ENCODE results near the gene CACNA1I. TPM values are rescaled to one million over a fixed set of nuclear protein-coding genes. Genes with fewer than 3 reads are reported as not detected.

CACNA1I gene
- polyA plus RNA-seq, 1 donor: 0.04 TPM

DNA sequence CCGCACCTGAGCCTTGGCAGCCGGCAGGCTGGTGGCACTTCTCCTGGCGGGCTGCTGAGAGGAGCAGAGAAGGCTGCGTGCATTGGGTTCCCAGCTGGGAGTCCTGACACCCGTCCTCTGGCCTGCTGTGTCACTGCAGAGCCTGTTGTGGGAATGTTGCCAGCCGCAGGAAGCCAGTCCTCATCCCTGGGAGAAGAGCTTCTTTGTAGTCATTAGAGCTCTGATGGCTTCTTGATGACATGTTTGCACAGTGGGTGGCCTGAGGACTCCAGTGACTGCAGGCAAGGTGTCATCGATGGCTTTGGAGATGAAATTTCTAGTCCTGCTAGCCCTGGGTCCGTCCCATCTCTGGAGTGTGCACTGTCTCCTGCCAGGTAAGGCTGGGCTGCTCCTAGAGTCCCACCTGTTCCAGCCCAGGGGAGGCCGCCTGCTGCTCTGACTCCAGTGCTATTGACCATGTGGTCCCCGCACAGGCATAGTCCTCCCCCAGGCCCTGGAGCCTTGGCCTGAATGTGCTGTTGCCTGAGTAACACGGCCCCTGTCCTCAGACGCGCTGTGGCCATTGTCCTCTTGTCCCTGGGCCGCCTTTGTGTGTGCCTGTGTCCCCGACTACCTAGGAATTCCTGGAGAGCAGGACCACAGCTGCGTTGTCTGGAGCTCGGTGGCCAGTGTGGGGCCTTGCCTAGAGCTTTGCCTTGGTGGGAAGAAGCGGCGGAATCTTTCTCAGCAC is 129.2 kb downstream of the CACNA1I start:
- no CpG with 5 or more reads among the region's 19 CpGs for WGBS (ENCODE audit: insufficient coverage, low lambda C conversion rate)

DNA sequence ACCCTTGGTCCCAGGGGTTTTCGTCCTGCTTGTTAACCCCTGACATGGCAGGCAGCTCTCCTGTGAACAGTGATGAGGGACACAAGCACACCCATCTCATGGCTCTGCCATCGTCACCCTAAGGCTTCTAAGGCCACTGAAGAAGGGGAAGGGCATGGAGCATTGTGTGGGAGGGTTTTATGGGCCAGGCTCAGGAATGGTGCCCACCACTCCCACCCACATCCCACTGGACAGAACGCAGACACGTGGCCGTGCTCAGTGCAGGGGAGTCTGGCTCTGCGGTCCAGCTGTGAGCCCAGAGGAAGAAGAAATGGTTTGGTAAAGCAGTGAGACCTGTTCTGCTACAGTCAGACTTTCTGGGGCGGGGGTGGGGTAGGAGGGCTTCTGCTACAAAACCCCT is 130.0 kb downstream of the CACNA1I start:
- Histone ChIP-seq H3K9me3 (ENCODE audit: control insufficient read depth, low read depth, low read length) (no peaks in the 10 kb centered on the region), H3K27me3 (ENCODE audit: control insufficient read depth, insufficient read depth, low read length) (no peaks in the 10 kb centered on the region), H3K36me3 (ENCODE audit: control insufficient read depth, insufficient read depth, low read length) (no peaks in the 10 kb centered on the region), H3K27ac (ENCODE audit: low read length) (no peak overlapping the region), H3K4me1 (ENCODE audit: control insufficient read depth, insufficient read depth, low read length) (no peaks in the 10 kb centered on the region), H3K4me3 (ENCODE audit: low read length) (no peak overlapping the region)
- DNase-seq: no peak
- WGBS (ENCODE audit: insufficient coverage, low lambda C conversion rate): no CpG with 5 or more reads among the region's 7 CpGs

More for the DNA sequence above, 129.2 kb downstream of the CACNA1I start:
- Histone ChIP-seq H3K27ac (ENCODE audit: low read length) (no peak overlapping the region), H3K27me3 (ENCODE audit: control insufficient read depth, insufficient read depth, low read length) (no peaks in the 10 kb centered on the region), H3K4me3 (ENCODE audit: low read length) (no peak overlapping the region), H3K36me3 (ENCODE audit: control insufficient read depth, insufficient read depth, low read length) (no peaks in the 10 kb centered on the region), H3K9me3 (ENCODE audit: control insufficient read depth, low read depth, low read length) (no peaks in the 10 kb centered on the region), H3K4me1 (ENCODE audit: control insufficient read depth, insufficient read depth, low read length) (no peaks in the 10 kb centered on the region)
- DNase-seq: no peak

DNA sequence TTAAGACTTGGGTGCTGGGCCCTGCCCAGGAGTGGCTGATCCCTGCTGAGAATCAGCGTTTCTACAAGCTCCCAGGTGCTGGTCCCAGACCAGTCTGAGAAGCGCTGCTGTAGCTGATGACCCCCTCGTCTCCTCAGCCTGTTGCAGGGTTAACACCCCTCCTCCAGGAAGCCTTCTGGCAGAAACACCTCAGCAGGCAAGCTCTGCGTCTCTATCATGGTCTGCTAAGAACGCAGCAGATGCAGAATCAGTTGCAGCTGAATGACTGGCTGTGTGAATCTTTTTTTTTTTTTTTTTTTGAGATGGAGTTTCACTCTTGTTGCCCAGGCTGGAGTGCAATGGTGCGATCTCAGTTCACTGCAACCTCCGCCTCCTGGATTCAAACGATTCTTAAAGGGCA is 132.5 kb downstream of the CACNA1I start:
- Histone ChIP-seq H3K36me3 (ENCODE audit: control insufficient read depth, insufficient read depth, low read length) (no peaks in the 10 kb centered on the region), H3K4me3 (ENCODE audit: low read length) (no peak overlapping the region), H3K9me3 (ENCODE audit: control insufficient read depth, low read depth, low read length) (no peaks in the 10 kb centered on the region), H3K27ac (ENCODE audit: low read length) (no peak overlapping the region), H3K4me1 (ENCODE audit: control insufficient read depth, insufficient read depth, low read length) (peaks cover 10% of the 10 kb centered on the region), H3K27me3 (ENCODE audit: control insufficient read depth, insufficient read depth, low read length) (no peaks in the 10 kb centered on the region)
- WGBS (ENCODE audit: insufficient coverage, low lambda C conversion rate): no CpG with 5 or more reads among the region's 8 CpGs
- DNase-seq: no peak

DNA sequence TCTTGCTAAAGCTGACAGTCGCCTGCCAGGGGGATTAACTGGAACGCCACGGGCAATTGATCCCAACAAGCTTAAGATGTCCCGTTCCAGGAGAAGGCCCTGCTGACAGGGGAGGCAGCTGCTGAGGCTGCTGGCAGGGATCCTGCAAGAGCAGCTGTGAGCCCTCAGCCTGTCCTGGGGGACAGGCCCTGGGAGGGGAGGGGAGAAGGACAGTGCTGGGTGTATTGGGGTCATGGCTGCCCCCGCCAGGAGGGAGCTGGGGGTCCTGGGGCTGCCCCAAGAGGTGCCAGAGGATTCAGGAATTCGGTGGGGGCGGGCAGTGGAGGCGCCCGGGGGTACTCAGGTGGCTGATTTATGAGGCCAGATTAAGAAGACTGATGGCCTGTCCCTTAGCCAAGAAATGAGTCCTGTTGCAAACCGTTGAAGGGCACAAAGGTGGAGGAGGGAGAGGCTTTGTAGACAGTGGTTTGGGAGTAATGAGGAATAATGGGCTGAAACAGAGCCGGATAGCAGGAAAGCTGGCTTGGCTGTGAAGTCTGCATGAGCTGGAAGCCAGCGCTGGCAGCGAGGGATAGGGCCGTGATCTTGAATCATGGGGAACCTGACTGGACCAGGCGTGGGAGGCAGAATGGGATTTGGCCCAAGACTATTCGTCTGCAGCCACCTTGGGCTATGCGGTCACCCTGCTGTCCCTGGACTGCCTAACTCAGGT is 133.5 kb downstream of the CACNA1I start:
- no peak overlapping the region for H3K27ac ChIP-seq (ENCODE audit: low read length)
- no peaks in the 10 kb centered on the region for H3K36me3 ChIP-seq (ENCODE audit: control insufficient read depth, insufficient read depth, low read length)
- H3K9me3 ChIP-seq (ENCODE audit: control insufficient read depth, low read depth, low read length): no peaks in the 10 kb centered on the region
- peaks cover 18% of the 10 kb centered on the region for H3K4me1 ChIP-seq (ENCODE audit: control insufficient read depth, insufficient read depth, low read length)
- no peaks in the 10 kb centered on the region for H3K27me3 ChIP-seq (ENCODE audit: control insufficient read depth, insufficient read depth, low read length)
- WGBS (ENCODE audit: insufficient coverage, low lambda C conversion rate): no CpG with 5 or more reads among the region's 17 CpGs
- no peak overlapping the region for H3K4me3 ChIP-seq (ENCODE audit: low read length)
- peak; percentile 15 to 24 for DNase-seq

DNA sequence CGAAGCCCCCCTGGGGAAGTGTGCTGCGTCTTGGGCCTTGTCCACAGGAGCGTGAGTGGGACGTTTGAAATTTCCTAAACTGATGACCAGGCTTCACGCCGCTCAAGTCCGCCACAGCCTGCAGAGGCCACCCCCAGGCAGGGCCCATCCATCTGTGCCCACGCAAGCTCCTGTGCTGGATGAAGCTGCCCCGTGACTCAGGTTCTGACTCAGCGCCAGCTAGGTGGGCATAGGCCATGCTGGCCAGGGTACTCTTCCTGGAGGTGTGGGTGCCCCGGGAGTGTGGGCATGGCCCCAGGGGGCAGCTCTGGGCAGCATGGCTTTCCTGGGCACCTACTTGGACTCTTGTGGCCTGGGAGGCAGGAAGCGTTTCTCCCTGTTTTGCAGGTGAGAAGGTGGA is 134.8 kb downstream of the CACNA1I start:
- Histone ChIP-seq H3K9me3 (ENCODE audit: control insufficient read depth, low read depth, low read length) (no peaks in the 10 kb centered on the region), H3K4me1 (ENCODE audit: control insufficient read depth, insufficient read depth, low read length) (peaks cover 22% of the 10 kb centered on the region), H3K27me3 (ENCODE audit: control insufficient read depth, insufficient read depth, low read length) (no peaks in the 10 kb centered on the region), H3K4me3 (ENCODE audit: low read length) (no peak overlapping the region), H3K36me3 (ENCODE audit: control insufficient read depth, insufficient read depth, low read length) (no peaks in the 10 kb centered on the region), H3K27ac (ENCODE audit: low read length) (no peak overlapping the region)
- DNase-seq: no peak
- WGBS (ENCODE audit: insufficient coverage, low lambda C conversion rate): no CpG with 5 or more reads among the region's 12 CpGs

DNA sequence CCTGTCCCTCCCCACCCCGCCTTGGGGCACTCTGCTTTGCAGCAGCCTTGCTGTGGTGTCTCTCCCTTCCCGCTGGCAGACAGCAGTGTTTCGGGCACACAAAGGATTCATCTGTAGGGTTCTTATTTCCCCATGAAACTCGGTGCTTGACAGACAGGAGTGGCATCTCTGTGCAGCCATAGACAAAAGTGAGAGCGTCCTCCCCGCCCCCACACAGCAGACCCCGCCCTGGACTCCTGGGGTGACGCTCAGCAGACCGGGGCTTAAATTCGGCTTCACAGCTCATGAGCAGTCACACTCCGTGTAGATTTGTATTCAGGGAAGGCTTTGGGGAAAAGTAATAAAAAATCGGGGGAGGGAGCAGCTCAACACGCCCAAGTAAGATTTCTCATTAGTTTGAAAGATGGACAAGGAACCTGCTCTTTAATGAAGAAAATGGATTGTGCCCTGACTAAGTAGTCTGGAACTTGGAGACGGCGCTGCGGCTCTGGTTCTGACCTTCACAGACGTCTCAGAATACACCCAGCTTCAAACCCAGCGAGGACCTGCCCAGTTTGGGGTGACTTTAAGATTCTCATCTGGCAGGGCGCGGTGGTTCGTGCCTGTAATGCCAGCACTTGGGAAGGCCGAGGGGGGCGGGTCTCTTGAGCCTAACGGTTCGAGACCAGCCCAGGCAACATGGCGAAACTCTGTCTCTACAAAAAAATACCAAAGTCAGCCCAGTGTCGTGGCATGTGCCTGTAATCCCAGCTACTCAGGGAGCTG is 136.0 kb downstream of the CACNA1I start:
- DNase-seq: no peak
- H3K36me3 ChIP-seq (ENCODE audit: control insufficient read depth, insufficient read depth, low read length): no peaks in the 10 kb centered on the region
- no peak overlapping the region for H3K27ac ChIP-seq (ENCODE audit: low read length)
- H3K27me3 ChIP-seq (ENCODE audit: control insufficient read depth, insufficient read depth, low read length): no peaks in the 10 kb centered on the region
- H3K4me1 ChIP-seq (ENCODE audit: control insufficient read depth, insufficient read depth, low read length): peaks cover 22% of the 10 kb centered on the region
- H3K4me3 ChIP-seq (ENCODE audit: low read length): no peak overlapping the region
- 90% methylated on average over 2 of the region's 27 CpGs for WGBS (ENCODE audit: insufficient coverage, low lambda C conversion rate)
- no peaks in the 10 kb centered on the region for H3K9me3 ChIP-seq (ENCODE audit: control insufficient read depth, low read depth, low read length)

DNA sequence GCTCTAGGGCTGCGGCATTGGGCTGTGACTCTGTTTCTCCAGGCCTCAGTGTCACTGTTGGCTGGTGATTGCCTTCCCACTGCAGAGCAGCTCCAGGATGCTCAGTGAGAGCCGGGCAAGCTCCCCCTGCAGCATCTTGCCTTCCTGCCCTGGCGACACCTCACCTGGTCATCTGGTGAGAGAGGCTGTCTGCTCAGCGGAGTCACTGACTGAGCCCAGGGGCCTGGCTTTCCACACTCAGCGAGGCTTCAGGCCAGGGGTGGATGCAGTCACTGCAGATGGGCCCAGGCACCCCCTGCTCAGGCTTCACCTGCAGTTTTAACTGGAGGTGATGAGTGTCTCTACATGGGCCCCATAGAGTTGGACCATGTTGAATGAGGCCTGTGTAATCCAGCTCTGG is 136.8 kb downstream of the CACNA1I start:
- WGBS (ENCODE audit: insufficient coverage, low lambda C conversion rate): no CpG with 5 or more reads among the region's 5 CpGs
- no peaks in the 10 kb centered on the region for H3K9me3 ChIP-seq (ENCODE audit: control insufficient read depth, low read depth, low read length)
- peak overlapping the region; percentile 52 for H3K27ac ChIP-seq (ENCODE audit: low read length)
- DNase-seq: no peak
- no peaks in the 10 kb centered on the region for H3K36me3 ChIP-seq (ENCODE audit: control insufficient read depth, insufficient read depth, low read length)
- no peaks in the 10 kb centered on the region for H3K27me3 ChIP-seq (ENCODE audit: control insufficient read depth, insufficient read depth, low read length)
- H3K4me1 ChIP-seq (ENCODE audit: control insufficient read depth, insufficient read depth, low read length): peaks cover 24% of the 10 kb centered on the region
- no peak overlapping the region for H3K4me3 ChIP-seq (ENCODE audit: low read length)

DNA sequence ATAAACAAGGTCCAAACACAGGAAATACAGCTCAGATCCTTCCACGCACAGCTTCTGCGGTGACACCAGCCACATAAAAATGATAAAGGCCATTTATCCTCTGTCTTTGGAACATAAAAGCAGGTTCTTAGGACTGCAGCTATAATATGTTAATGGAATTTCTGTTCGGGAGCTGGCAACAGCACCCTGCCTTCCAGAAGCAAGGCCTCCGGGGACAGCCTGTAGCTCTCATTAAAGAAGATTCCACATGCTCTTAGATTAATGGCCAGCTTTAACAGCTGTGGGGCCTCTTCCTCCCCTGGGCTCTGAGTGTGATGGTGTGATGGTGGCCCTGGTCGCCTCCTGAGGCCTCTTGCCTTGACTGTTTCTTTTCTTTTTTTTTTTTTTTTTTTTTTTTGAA is 137.3 kb downstream of the CACNA1I start:
- H3K27ac ChIP-seq (ENCODE audit: low read length): peak overlapping the region; percentile 52
- H3K36me3 ChIP-seq (ENCODE audit: control insufficient read depth, insufficient read depth, low read length): no peaks in the 10 kb centered on the region
- H3K9me3 ChIP-seq (ENCODE audit: control insufficient read depth, low read depth, low read length): no peaks in the 10 kb centered on the region
- DNase-seq: peak in 1 of 2 donors; percentile 24
- WGBS (ENCODE audit: insufficient coverage, low lambda C conversion rate): no CpG with 5 or more reads among the region's 5 CpGs
- H3K4me3 ChIP-seq (ENCODE audit: low read length): no peak overlapping the region
- H3K27me3 ChIP-seq (ENCODE audit: control insufficient read depth, insufficient read depth, low read length): no peaks in the 10 kb centered on the region
- H3K4me1 ChIP-seq (ENCODE audit: control insufficient read depth, insufficient read depth, low read length): peaks cover 29% of the 10 kb centered on the region

DNA sequence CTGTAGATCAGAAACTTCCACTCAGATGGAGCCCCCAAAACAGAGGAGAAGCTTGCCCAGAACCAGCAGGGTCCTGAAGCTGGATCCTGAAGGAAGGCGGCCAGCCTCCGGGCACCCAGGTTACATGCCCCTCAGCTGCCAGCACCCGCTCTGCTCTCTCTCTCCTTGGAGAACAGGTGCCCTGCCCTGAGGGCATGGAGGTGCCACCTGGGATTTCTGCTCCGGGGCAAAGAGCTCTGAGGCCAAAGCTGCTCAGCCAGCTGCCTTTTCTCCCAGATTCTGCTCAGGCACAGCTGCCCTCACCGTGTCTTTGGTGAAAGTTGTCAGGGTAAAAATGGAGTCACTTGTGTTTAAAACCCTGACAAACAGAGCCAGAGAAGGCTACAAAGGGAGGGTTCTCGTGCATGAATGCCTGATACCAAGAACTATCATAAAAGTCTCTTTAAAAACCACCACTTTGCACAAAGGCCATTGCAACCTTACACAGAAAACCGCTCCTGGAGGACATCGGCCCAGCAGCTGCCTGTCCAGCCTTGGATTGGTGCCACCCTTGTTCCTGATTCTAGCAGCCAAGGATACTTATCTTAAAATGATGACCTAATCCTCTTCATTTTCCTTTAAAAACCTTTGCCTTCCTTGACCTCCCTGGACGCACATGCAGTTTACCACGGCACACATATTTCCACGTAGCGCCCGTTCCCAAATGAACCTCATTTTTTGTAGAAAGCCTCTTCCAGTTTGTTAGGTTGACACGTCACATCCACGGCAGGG is 140.0 kb downstream of the CACNA1I start:
- Histone ChIP-seq H3K36me3 (ENCODE audit: control insufficient read depth, insufficient read depth, low read length) (no peaks in the 10 kb centered on the region), H3K27ac (ENCODE audit: low read length) (no peak overlapping the region), H3K4me1 (ENCODE audit: control insufficient read depth, insufficient read depth, low read length) (peaks cover 35% of the 10 kb centered on the region), H3K9me3 (ENCODE audit: control insufficient read depth, low read depth, low read length) (no peaks in the 10 kb centered on the region), H3K4me3 (ENCODE audit: low read length) (no peak overlapping the region), H3K27me3 (ENCODE audit: control insufficient read depth, insufficient read depth, low read length) (no peaks in the 10 kb centered on the region)
- no peak for DNase-seq
- WGBS (ENCODE audit: insufficient coverage, low lambda C conversion rate): 88% methylated on average over 5 of the region's 15 CpGs

DNA sequence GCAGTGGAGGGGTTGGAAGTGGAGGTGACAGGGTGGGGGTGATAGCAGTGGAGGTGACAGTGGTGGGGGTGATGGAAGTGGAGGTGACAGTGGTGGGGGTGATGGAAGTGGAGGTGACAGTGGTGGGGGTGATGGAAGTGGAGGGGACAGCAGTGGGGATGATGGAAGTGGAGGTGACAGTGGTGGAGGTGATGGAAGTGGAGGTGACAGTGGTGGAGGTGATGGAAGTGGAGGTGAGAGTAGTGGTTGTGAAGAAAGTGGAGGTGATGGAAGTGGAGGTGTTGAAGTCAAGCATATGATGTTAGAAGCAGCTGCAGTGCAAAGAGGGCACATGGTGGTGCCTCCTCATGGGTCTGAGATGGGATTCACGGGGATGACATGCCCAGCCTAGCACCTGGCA is 141.5 kb downstream of the CACNA1I start:
- no peaks in the 10 kb centered on the region for H3K27me3 ChIP-seq (ENCODE audit: control insufficient read depth, insufficient read depth, low read length)
- DNase-seq: no peak
- WGBS (ENCODE audit: insufficient coverage, low lambda C conversion rate): no CpG with 5 or more reads among the region's 1 CpG

More for the DNA sequence above, 141.5 kb downstream of the CACNA1I start:
- Histone ChIP-seq H3K4me3 (ENCODE audit: low read length) (no peak overlapping the region), H3K36me3 (ENCODE audit: control insufficient read depth, insufficient read depth, low read length) (no peaks in the 10 kb centered on the region), H3K9me3 (ENCODE audit: control insufficient read depth, low read depth, low read length) (no peaks in the 10 kb centered on the region), H3K4me1 (ENCODE audit: control insufficient read depth, insufficient read depth, low read length) (peaks cover 35% of the 10 kb centered on the region), H3K27ac (ENCODE audit: low read length) (no peak overlapping the region)
